Psoas muscle (tissue), 8 donors: ENCODE results near the gene COA7. TPM values are rescaled to one million over a fixed set of nuclear protein-coding genes. Genes with fewer than 3 reads are reported as not detected.

Experiments
- ATAC-seq, 4 donors: fragments of 200-7000 bp; cut with Tn5 transposase; one replicate each; pipeline ENCODE4 v1.9.1; 2020; ENCODE audit warnings: moderate library complexity in 3 of 4, mild to moderate bottlenecking in 2 of 4
- DNase-seq, 2 donors: peaks; one replicate each; pipeline ENCODE4 v3.0.0-alpha.2; 2020
- H3K27ac ChIP-seq: fragments of 200-600 bp; one replicate; pipeline ENCODE4 v1.8.0; 2022
- H3K27me3 ChIP-seq, 3 donors: fragments of 200-600 bp in 1 of 3; one replicate each; pipeline versions ENCODE4 v1.6.1 to v1.8.0; 2013 to 2022; ENCODE audit warnings: low read length in 2 of 3, mild to moderate bottlenecking in 2 of 3, moderate library complexity in 1 of 3; ENCODE audit not compliant: insufficient read depth in 3 of 3
- H3K36me3 ChIP-seq, 2 donors: fragments of 200-600 bp in 1 of 2; one replicate each; pipeline versions ENCODE4 v1.6.1 to v1.8.0; 2013 to 2022; ENCODE audit warnings: low read depth in 1 of 2, mild to moderate bottlenecking in 1 of 2, moderate library complexity in 1 of 2; ENCODE audit not compliant: insufficient read depth in 1 of 2
- H3K4me1 ChIP-seq: fragments of 200-600 bp; one replicate; pipeline ENCODE4 v1.8.0; 2022
- H3K4me3 ChIP-seq: fragments of 200-600 bp; one replicate; pipeline ENCODE4 v1.8.0; 2022; ENCODE audit warnings: mild to moderate bottlenecking
- H3K9me3 ChIP-seq: fragments of 200-600 bp; one replicate; pipeline ENCODE4 v1.8.0; 2022
- CTCF ChIP-seq: fragments of 200-600 bp; IDR thresholded peaks from one replicate; pipeline ENCODE4 v1.8.0; 2022; ENCODE audit warnings: antibody characterized with exemption
- WGBS, 3 donors: extraction: QIAGEN DNeasy Blood & Tissue Kit; methylation state at CpG; one replicate each; pipeline versions ENCODE4 v1.1.6 to v1.1.7; 2013; 5-methylcytosine and 5-hydroxymethylcytosine counted together
- intact Hi-C, 2 donors: fragments of 100-400 bp; cut with DNase I; formaldehyde crosslinking; loops; one replicate each; pipeline versions ENCODE4 v1.11.0 to v1.14.2; 2022
- polyA plus RNA-seq, 3 donors: library from polyadenylated mRNA; stranded (reverse); fragments of 200-250 nt; gene quantifications; one replicate each; pipeline ENCODE4 v1.2.3, GENCODE V29; 2013
- total RNA-seq, 4 donors: library from RNA; stranded (reverse); fragmentation: NEBNext Ultra II Directional in 2 of 4; extraction: Animal tissue kit (Norgen Biotek cat#: 25700) in 2 of 4; gene quantifications; one replicate each; pipeline versions ENCODE4 v1.2.1 to v1.2.4, GENCODE V29; 2021 to 2023
- donor health status: healthy with polysubstance abuse.
- donor health status: DM: no; HTN: no; CAD: no; lungs with moderate emphysema.
- donor health status: Bipolar disorder and iron deficiency.
- donor health status: healthy.
- donor health status: DM: yes; HTN: yes; CAD: no.
- donor health status: DM: no; HTN: no; CAD: no.
- donor health status: DM: no; HTN: no; CAD: no.
- donor health status: DM: yes; HTN: yes; CAD: no.

Gene COA7
- total and polyA plus RNA-seq, 7 donors, result 25.2 to 48.8 (median 30.5) TPM

- Histone ChIP-seq H3K27ac (peak overlapping the region; percentile 84), H3K9me3 (no peaks in the 10 kb centered on the region), H3K36me3 (no peaks in the 10 kb centered on the region), H3K4me1 (peaks cover 40% of the 10 kb centered on the region), H3K4me3 (no peak overlapping the region), H3K27me3 (no peaks in the 10 kb centered on the region)
- DNase-seq (peak; percentile 78 to 94), ATAC-seq (peak; percentile 96 to 99 (median 97))
- no peak for TF ChIP-seq CTCF
- WGBS, 3 donors, result 18 to 33% (median 25%) methylated on average over 8 of the region's 8 CpGs
- intact Hi-C loops, result loop anchor here (5.0 to 10.0 kb wide), 3 partner anchors 74 to 124 kb away; partner anchors contain the start of genes TUT4 (in 2 of the 2) and GPX7 (in 1 of the 2)
Measured at GRCh38 chr1:52676249-52676903, 21.8 kb downstream of the COA7 start.

GRCh38 chr1:52674497-52675384, 23.4 kb downstream of the COA7 start:
- 68 to 77% (median 71%) methylated on average over 6 of the region's 6 CpGs for WGBS, 3 donors
- Histone ChIP-seq H3K4me1 (peaks cover 42% of the 10 kb centered on the region), H3K4me3 (no peak overlapping the region), H3K9me3 (no peaks in the 10 kb centered on the region), H3K27me3 (no peaks in the 10 kb centered on the region), H3K36me3 (no peaks in the 10 kb centered on the region), H3K27ac (peak overlapping the region; percentile 84)
- TF ChIP-seq CTCF, result no peak
- no peak for DNase-seq
- no peak for ATAC-seq
- intact Hi-C loops, result loop anchor here (5.0 to 10.0 kb wide), 3 partner anchors 72 to 122 kb away; partner anchors contain the start of genes TUT4 (in 2 of the 2) and GPX7 (in 1 of the 2)

DNA sequence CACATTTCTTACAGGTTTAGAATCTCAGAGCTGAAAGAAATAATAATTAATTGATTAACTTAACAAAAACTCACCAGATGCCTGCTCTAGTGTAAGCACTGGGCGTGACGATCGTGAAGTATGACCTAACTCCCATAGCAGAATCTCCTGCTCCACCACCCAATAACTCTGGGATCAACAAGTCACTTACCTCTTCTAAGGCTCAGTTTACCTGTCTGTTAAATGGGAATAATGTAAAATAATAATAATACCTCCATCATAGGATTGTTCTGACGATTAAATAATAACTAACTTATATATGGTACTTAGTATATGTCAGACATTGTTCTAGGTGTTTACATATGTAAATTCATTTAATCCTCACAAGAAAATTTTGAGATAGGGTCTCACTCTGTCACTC, 24.6 kb downstream of the COA7 start:
- no peaks in the 10 kb centered on the region for H3K36me3 ChIP-seq
- no peak for TF ChIP-seq CTCF
- peaks cover 36% of the 10 kb centered on the region for H3K4me1 ChIP-seq
- no peak overlapping the region for H3K27ac ChIP-seq
- 84 to 97% (median 86%) methylated on average over 4 of the region's 4 CpGs for WGBS, 3 donors
- DNase-seq (no peak), ATAC-seq (no peak)
- H3K4me3 ChIP-seq, result no peak overlapping the region
- no peaks in the 10 kb centered on the region for H3K27me3 ChIP-seq
- H3K9me3 ChIP-seq, result no peaks in the 10 kb centered on the region
- intact Hi-C loops, result loop anchor here in 1 of 2 donors (10.0 kb wide), 1 partner anchor 119 kb away; the partner anchor contains the start of gene TUT4

GRCh38 chr1:52672946-52673345, 25.2 kb downstream of the COA7 start:
- peaks cover 31% of the 10 kb centered on the region for H3K4me1 ChIP-seq
- H3K27ac ChIP-seq, result peak overlapping the region; percentile 38
- intact Hi-C loops, result loop anchor here in 1 of 2 donors (10.0 kb wide), 1 partner anchor 118 kb away; the partner anchor contains the start of gene TUT4
- no peak for DNase-seq
- no peaks in the 10 kb centered on the region for H3K36me3 ChIP-seq
- no peak overlapping the region for H3K4me3 ChIP-seq
- ATAC-seq, result no peak
- no peaks in the 10 kb centered on the region for H3K27me3 ChIP-seq
- H3K9me3 ChIP-seq, result no peaks in the 10 kb centered on the region
- TF ChIP-seq CTCF, result no peak
- WGBS, 3 donors, result 7 to 12% (median 8%) methylated on average over 1 of the region's 1 CpG
